Measurements from ENCODE around the gene HS2ST1. TPM values are rescaled to one million over a fixed set of nuclear protein-coding genes. Genes with fewer than 3 reads are reported as not detected.

HS2ST1 gene
- polyA plus RNA-seq, 2 of the 4 experiments (the other 2 are of a cell fraction): 15.7 to 26.7 TPM

DNA sequence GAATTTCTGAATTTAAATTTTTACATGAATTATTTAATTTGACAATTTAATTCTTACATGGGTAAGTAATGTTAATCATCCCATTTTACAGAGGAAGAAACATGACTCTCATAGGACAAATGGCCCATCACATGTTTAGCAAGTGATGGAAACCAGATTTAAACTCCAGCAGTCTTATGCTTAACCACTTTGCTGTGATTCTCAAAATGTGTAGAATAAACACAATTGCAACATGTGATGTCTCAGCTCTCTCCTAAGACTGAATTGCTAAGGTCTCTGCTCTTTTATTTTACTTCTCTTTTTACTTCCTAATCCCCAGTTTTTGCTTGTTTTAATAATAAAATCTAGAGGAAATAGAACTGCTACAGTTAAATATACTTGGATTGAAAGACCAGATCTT lies 42.8 kb downstream of the HS2ST1 start:
- H3K27ac ChIP-seq: no peak overlapping the region
- no peak for DNase-seq (ENCODE audit: low read depth in 1 of 2, low spot score in 1 of 2)
- POLR2A ChIA-PET: interaction anchor here (0.7 kb wide), 1 partner anchor 27 kb away, joined by 4 read pairs; no protein-coding TSS in a partner anchor
- TF ChIP-seq ZC3H11A (IDR thresholded peaks at IDR 0.05) (no peak), TFCP2L1 (CRISPR knock-in tag; IDR thresholded peaks at IDR 0.05) (no peak), GATA3 (IDR thresholded peaks at IDR 0.05; ENCODE audit: borderline replicate concordance) (no peak), HOXB13 (CRISPR knock-in tag; IDR thresholded peaks at IDR 0.05; ENCODE audit: low read depth) (no peak), POLR2A (IDR thresholded peaks at IDR 0.05; ENCODE audit: low read length) (no peak), RCOR1 (IDR thresholded peaks at IDR 0.05; ENCODE audit: low read depth, low read length) (no peak), RAD21 (conservative IDR thresholded peaks at IDR 0.05 in 1 of 2, IDR thresholded peaks at IDR 0.05 in 1 of 2) (no peak), CHD4 (IDR thresholded peaks at IDR 0.05; ENCODE audit: borderline replicate concordance) (no peak), ZFP36 (IDR thresholded peaks at IDR 0.05; ENCODE audit: borderline replicate concordance, partially characterized antibody) (no peak), KDM1A (IDR thresholded peaks at IDR 0.05; ENCODE audit: low read depth) (no peak), PHF8 (IDR thresholded peaks at IDR 0.05; ENCODE audit: borderline replicate concordance, low read depth) (no peak), RARB (CRISPR knock-in tag; IDR thresholded peaks at IDR 0.05) (no peak), HDAC2 (IDR thresholded peaks at IDR 0.05) (no peak), EHF (CRISPR knock-in tag; IDR thresholded peaks at IDR 0.05) (no peak), CEBPB (IDR thresholded peaks at IDR 0.05) (no peak)
- TF ChIP-seq, protein P1, sequence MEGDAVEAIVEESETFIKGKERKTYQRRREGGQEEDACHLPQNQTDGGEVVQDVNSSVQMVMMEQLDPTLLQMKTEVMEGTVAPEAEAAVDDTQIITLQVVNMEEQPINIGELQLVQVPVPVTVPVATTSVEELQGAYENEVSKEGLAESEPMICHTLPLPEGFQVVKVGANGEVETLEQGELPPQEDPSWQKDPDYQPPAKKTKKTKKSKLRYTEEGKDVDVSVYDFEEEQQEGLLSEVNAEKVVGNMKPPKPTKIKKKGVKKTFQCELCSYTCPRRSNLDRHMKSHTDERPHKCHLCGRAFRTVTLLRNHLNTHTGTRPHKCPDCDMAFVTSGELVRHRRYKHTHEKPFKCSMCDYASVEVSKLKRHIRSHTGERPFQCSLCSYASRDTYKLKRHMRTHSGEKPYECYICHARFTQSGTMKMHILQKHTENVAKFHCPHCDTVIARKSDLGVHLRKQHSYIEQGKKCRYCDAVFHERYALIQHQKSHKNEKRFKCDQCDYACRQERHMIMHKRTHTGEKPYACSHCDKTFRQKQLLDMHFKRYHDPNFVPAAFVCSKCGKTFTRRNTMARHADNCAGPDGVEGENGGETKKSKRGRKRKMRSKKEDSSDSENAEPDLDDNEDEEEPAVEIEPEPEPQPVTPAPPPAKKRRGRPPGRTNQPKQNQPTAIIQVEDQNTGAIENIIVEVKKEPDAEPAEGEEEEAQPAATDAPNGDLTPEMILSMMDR (IDR thresholded peaks at IDR 0.05): no peak
- TF ChIP-seq, protein P2, sequence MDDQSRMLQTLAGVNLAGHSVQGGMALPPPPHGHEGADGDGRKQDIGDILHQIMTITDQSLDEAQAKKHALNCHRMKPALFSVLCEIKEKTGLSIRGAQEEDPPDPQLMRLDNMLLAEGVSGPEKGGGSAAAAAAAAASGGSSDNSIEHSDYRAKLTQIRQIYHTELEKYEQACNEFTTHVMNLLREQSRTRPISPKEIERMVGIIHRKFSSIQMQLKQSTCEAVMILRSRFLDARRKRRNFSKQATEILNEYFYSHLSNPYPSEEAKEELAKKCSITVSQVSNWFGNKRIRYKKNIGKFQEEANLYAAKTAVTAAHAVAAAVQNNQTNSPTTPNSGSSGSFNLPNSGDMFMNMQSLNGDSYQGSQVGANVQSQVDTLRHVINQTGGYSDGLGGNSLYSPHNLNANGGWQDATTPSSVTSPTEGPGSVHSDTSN (IDR thresholded peaks at IDR 0.05): no peak
- H3K9me3 ChIP-seq: no peaks in the 10 kb centered on the region
- ATAC-seq: no peak
- H3K4me2 ChIP-seq: no peak overlapping the region
- CTCF ChIA-PET: no interaction called here
- H3K4me1 ChIP-seq: no peaks in the 10 kb centered on the region
- H3K4me3 ChIP-seq: no peak overlapping the region
- no peak for FAIRE-seq

DNA sequence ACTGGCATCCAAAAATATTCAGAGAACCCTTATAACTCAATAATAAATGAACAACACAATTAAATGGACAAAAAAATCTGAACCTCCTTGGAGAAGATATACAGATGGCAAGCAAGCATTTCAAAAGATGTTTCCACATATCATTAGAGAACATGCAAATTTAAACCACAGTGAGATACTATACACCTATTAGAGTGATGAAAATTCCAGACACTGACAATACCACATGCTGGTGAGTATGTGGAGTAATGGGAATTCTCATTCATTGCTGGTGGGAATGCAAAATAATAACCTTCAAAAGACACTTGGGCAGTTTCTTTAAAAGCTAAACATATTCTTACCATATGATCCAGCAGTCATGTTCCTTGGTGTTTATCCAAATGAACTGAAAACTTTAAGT lies 46.1 kb downstream of the HS2ST1 start:
- FAIRE-seq (no peak), DNase-seq (ENCODE audit: low read depth in 1 of 2, low spot score in 1 of 2) (no peak), ATAC-seq (no peak)
- no peaks in the 10 kb centered on the region for H3K9me3 ChIP-seq
- ChIA-PET POLR2A (no interaction called here), CTCF (interaction anchor here (0.7 kb wide), 1 partner anchor 127 kb away, joined by 5 read pairs; no protein-coding TSS in a partner anchor)
- H3K4me3 ChIP-seq: no peak overlapping the region
- peaks cover 5% of the 10 kb centered on the region; the same call in 1 of the 3 replicates for H3K4me1 ChIP-seq
- no peak overlapping the region for H3K4me2 ChIP-seq
- TF ChIP-seq HOXB5 (CRISPR knock-in tag; IDR thresholded peaks at IDR 0.05): no peak
- no peak for TF ChIP-seq TP53 (CRISPR knock-in tag; IDR thresholded peaks at IDR 0.05)
- no peak for TF ChIP-seq SMC3 (IDR thresholded peaks at IDR 0.05)
- TF ChIP-seq RFX5 (IDR thresholded peaks at IDR 0.05): no peak
- no peak for TF ChIP-seq POLR2A (IDR thresholded peaks at IDR 0.05; ENCODE audit: low read length)
- TF ChIP-seq, protein P3, sequence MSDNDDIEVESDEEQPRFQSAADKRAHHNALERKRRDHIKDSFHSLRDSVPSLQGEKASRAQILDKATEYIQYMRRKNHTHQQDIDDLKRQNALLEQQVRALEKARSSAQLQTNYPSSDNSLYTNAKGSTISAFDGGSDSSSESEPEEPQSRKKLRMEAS (IDR thresholded peaks at IDR 0.05): no peak
- no peak for TF ChIP-seq TFCP2L1 (CRISPR knock-in tag; IDR thresholded peaks at IDR 0.05)
- TF ChIP-seq FOSL2 (IDR thresholded peaks at IDR 0.05): no peak
- no peak for TF ChIP-seq FOSL2 (CRISPR knock-in tag; IDR thresholded peaks at IDR 0.05)
- no peak for TF ChIP-seq NPAS2 (CRISPR knock-in tag; IDR thresholded peaks at IDR 0.05; ENCODE audit: borderline replicate concordance)
- TF ChIP-seq GATA3 (IDR thresholded peaks at IDR 0.05; ENCODE audit: borderline replicate concordance): no peak
- TF ChIP-seq, protein P4, sequence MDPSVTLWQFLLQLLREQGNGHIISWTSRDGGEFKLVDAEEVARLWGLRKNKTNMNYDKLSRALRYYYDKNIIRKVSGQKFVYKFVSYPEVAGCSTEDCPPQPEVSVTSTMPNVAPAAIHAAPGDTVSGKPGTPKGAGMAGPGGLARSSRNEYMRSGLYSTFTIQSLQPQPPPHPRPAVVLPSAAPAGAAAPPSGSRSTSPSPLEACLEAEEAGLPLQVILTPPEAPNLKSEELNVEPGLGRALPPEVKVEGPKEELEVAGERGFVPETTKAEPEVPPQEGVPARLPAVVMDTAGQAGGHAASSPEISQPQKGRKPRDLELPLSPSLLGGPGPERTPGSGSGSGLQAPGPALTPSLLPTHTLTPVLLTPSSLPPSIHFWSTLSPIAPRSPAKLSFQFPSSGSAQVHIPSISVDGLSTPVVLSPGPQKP (IDR thresholded peaks at IDR 0.05; ENCODE audit: low read depth, low read length): no peak
- TF ChIP-seq, protein P5, sequence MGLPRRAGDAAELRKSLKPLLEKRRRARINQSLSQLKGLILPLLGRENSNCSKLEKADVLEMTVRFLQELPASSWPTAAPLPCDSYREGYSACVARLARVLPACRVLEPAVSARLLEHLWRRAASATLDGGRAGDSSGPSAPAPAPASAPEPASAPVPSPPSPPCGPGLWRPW (IDR thresholded peaks at IDR 0.05): no peak
- no peak for TF ChIP-seq MAFK (IDR thresholded peaks at IDR 0.05; ENCODE audit: partially characterized antibody)
- TF ChIP-seq, protein P6, sequence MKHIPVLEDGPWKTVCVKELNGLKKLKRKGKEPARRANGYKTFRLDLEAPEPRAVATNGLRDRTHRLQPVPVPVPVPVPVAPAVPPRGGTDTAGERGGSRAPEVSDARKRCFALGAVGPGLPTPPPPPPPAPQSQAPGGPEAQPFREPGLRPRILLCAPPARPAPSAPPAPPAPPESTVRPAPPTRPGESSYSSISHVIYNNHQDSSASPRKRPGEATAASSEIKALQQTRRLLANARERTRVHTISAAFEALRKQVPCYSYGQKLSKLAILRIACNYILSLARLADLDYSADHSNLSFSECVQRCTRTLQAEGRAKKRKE (CRISPR knock-in tag; IDR thresholded peaks at IDR 0.05; ENCODE audit: low read depth): no peak
- TF ChIP-seq RNF2 (IDR thresholded peaks at IDR 0.05; ENCODE audit: borderline replicate concordance, low read depth): no peak
- TF ChIP-seq, protein P7, sequence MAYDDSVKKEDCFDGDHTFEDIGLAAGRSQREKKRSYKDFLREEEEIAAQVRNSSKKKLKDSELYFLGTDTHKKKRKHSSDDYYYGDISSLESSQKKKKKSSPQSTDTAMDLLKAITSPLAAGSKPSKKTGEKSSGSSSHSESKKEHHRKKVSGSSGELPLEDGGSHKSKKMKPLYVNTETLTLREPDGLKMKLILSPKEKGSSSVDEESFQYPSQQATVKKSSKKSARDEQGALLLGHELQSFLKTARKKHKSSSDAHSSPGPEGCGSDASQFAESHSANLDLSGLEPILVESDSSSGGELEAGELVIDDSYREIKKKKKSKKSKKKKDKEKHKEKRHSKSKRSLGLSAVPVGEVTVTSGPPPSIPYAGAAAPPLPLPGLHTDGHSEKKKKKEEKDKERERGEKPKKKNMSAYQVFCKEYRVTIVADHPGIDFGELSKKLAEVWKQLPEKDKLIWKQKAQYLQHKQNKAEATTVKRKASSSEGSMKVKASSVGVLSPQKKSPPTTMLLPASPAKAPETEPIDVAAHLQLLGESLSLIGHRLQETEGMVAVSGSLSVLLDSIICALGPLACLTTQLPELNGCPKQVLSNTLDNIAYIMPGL (CRISPR knock-in tag; IDR thresholded peaks at IDR 0.05; ENCODE audit: borderline replicate concordance): no peak
- no peak for TF ChIP-seq POLR2AphosphoS2 (conservative IDR thresholded peaks at IDR 0.05; ENCODE audit: low read length)
- H3K27ac ChIP-seq: no peak overlapping the region
